ENCODE results near the gene COL21A1.
"Not testable (repeated sequence)": the region's sequence is repeated elsewhere in the genome, so short reads cannot be mapped to it uniquely, and the experiment has no call there.

The COL21A1 gene

DNA sequence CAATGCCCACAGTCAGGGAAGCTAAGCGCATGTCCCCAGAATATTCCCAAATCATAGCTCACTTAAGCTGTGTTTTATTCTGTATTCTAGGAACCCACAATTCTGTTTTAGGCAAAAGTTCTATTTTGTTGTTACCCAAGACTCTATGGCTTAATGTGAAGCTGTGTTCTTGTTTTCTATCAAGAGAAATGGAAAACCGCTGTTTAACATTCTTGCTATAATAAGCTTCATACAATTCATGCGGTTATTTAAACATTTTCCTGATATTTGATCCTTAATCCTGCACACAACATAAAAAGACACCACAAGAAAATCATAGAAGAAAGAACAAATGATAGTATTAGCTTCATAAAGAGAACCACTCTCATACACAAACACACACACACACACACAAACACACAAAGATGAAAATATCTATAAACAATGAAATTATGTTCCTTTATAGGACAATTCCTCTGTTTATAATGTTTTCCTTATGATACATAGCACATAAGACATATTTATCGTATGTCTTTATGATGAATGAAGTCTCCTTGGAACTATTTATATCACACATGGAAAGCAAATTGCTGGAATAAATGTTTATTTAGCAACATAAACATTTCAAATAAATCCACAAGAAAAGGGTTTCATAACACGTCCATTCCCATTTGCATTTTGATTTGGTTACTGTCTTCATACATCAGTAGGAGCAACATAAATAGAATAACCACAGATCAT is 16.4 kb upstream of the COL21A1 start:
- H3K4me3 ChIP-seq (ENCODE audit: low read length), result no peak overlapping the region
- TF ChIP-seq, protein P1, sequence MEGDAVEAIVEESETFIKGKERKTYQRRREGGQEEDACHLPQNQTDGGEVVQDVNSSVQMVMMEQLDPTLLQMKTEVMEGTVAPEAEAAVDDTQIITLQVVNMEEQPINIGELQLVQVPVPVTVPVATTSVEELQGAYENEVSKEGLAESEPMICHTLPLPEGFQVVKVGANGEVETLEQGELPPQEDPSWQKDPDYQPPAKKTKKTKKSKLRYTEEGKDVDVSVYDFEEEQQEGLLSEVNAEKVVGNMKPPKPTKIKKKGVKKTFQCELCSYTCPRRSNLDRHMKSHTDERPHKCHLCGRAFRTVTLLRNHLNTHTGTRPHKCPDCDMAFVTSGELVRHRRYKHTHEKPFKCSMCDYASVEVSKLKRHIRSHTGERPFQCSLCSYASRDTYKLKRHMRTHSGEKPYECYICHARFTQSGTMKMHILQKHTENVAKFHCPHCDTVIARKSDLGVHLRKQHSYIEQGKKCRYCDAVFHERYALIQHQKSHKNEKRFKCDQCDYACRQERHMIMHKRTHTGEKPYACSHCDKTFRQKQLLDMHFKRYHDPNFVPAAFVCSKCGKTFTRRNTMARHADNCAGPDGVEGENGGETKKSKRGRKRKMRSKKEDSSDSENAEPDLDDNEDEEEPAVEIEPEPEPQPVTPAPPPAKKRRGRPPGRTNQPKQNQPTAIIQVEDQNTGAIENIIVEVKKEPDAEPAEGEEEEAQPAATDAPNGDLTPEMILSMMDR (IDR thresholded peaks at IDR 0.05; ENCODE audit: insufficient read depth, low read depth, low read length, missing control alignments), result no peak
- no peak for DNase-seq (ENCODE audit: low read depth)

DNA sequence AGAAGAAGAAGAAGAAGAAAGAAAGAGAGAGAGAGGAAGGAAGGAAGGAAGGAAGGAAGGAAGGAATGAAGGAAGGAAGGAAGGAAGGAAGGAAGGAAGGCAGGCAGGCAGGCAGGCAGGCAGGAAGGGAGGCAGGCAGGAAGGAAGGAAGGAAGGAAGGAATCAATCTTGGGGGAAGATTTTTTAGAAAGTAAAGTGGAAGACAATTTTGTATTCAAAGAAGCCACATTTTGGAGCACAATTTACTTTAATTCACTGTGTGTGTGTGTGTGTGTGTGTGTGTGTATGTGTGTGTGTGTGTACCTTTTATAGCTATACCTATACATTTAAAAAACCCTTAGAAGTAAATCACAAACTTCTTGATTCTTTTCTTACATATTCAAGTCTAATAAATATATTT is 13.2 kb upstream of the COL21A1 start:
- not testable (repeated sequence) for H3K4me3 ChIP-seq (ENCODE audit: low read length); DNase-seq (ENCODE audit: low read depth)

DNA sequence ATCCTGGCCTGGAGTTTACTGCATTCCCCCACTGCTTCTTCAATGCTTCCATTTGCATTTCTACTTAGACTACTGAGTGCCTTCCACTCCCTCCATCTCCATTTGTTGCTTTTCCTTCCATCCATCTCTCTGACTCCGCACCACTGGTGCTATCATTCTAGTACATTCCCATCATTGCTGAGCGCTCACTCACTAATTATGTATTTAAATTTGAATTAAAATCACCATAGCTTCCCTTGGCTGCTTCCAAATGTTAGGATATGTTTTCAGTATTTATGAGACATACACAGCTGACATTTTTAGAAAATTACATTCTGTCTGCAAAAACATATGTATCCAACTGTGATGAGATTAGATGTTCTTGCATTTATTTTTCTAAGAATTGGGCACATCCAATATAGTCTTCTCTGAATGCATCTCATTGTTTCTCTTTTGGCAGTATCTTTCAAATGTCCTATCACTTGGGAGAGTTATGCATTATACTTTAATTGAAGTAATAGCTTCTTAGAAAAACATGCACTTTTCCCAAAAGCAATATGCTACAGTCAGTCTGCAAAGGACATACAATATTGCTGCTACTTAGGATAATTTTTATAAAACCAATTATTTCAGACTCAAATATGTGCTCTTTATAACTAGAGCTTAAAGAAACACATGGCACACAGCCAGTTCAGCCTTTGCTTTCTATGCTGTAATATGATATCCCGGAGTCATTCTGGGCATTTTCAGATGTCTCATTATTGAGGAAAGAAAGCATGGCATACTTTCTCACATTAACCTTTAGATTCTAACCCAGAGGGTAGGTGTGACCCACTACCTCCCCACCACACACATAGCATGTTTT is 12.1 kb upstream of the COL21A1 start:
- no peak overlapping the region for H3K4me3 ChIP-seq (ENCODE audit: low read length)
- peak; percentile 63 for DNase-seq (ENCODE audit: low read depth)
- TF ChIP-seq, protein P1 (IDR thresholded peaks at IDR 0.05; ENCODE audit: insufficient read depth, low read depth, low read length, missing control alignments), result no peak

DNA sequence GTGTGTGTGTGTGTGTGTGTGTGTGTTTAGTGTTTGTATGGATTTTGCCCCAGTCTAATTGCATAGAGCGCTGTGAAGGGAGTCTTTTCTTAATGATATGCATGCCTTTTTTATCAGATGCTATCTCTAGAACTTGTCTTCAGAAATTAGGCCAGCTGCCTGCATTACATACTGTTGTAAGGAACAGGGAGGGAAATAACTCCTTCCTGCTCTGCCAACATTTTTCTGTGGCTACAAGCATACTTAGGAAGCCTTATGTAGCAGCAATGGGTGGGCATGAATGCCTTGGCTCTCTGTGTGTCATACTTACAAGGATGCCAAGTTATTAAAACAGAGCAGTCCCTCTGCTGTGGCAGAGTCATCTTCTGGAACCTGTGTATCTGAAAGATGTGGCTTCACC is 8.0 kb upstream of the COL21A1 start:
- DNase-seq (ENCODE audit: low read depth), result no peak
- TF ChIP-seq, protein P1 (IDR thresholded peaks at IDR 0.05; ENCODE audit: insufficient read depth, low read depth, low read length, missing control alignments), result no peak
- H3K4me3 ChIP-seq (ENCODE audit: low read length), result no peak overlapping the region

DNA sequence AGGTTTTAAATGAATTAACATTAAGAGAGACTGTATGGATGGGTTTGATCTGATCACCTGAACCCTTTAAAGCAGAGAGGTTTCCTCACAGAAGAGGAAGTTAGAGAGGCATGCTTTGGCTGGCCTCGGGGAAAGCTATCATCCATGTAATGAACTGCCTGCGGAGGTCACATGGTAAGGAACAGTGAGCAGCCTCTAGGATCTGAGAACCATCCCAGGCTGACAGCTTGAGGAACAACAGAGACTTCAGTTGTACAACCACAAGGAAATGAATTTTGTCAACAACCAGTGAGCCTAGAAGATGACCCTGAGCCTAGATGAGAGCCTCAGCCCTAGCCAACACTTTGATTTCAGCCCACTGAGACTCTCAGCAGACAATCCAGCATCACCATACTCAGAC is 2.9 kb upstream of the COL21A1 start:
- DNase-seq (ENCODE audit: low read depth), result no peak
- TF ChIP-seq, protein P1 (IDR thresholded peaks at IDR 0.05; ENCODE audit: insufficient read depth, low read depth, low read length, missing control alignments), result no peak
- H3K4me3 ChIP-seq (ENCODE audit: low read length), result no peak overlapping the region

DNA sequence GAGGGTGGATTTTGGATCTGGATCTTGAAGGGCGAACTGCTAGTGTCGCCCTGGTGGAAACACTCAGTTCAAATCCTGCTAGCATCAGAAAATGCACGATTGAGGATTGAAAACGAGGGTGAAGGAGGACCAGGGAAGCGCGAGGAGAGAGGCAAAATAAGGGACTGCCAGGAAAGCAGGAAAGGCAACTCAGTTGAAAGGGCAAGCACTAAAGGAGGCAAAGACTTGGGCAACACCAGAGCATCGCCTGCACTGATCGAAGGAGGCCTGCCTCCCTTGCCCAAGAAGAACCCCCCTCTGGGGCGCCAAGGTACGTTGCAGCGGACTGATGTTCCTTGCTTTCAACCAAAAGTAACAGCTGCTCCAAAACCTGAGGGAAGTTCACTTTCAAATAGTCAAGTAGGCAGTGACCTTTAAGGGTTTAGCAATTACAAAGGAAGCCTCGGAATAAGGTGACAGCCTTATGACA is 308 bp upstream of the COL21A1 start:
- DNase-seq (ENCODE audit: low read depth), result no peak
- peak overlapping the region; percentile 35 for H3K4me3 ChIP-seq (ENCODE audit: low read length)
- TF ChIP-seq, protein P1 (IDR thresholded peaks at IDR 0.05; ENCODE audit: insufficient read depth, low read depth, low read length, missing control alignments), result no peak

DNA sequence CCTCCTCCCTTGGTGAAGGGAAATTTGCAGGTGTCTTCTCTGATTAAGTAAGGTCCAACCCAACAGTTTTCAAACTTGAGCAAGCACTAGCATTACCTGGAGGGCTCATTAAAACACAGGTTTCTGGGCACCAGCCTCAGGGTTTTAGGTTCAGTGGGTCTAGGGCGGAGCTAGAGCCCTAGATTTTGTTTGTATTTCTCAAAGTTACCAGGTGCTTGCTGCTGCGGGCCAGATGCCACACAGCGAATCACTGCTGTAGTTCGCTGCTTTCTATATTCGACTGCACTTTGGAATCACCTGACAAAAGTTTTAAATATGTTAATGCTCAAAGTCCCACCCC is 869 bp downstream of the COL21A1 start:
- TF ChIP-seq, protein P1 (IDR thresholded peaks at IDR 0.05; ENCODE audit: insufficient read depth, low read depth, low read length, missing control alignments), result no peak
- DNase-seq (ENCODE audit: low read depth), result peak; percentile 27
- H3K4me3 ChIP-seq (ENCODE audit: low read length), result no peak overlapping the region
